PFSK-1 (cell line): ENCODE results near the gene PRM3.

Experiments
- FOXP2 ChIP-seq: optimal IDR thresholded peaks from 2 replicates; pipeline ENCODE3; 2011; ENCODE audit warnings: borderline replicate concordance, control low read depth, inconsistent platforms; ENCODE audit not compliant: insufficient read depth; ENCODE audit errors: extremely low read length, extremely low read depth
- POLR2AphosphoS5 ChIP-seq: IDR thresholded peaks from 2 replicates; pipeline ENCODE4 v1.6.1; 2012; ENCODE audit warnings: low read depth, mild to moderate bottlenecking, control low read depth, low read length, moderate library complexity
- REST ChIP-seq, 2 experiments: IDR thresholded peaks; 2 replicates each; pipeline versions ENCODE4 v1.6.1 to v1.8.0; 2011 to 2012; ENCODE audit warnings: low read depth in 2 of 2, low read length in 2 of 2, control low read depth in 1 of 2, inconsistent platforms in 1 of 2, mild to moderate bottlenecking in 1 of 2, moderate library complexity in 1 of 2; ENCODE audit not compliant: insufficient read depth in 1 of 2
- SIN3A ChIP-seq: IDR thresholded peaks from 2 replicates; pipeline ENCODE4 v1.6.1; 2012; ENCODE audit warnings: mild to moderate bottlenecking, low read length, moderate library complexity, borderline replicate concordance; ENCODE audit not compliant: insufficient read depth
- TAF1 ChIP-seq: IDR thresholded peaks from 2 replicates; pipeline ENCODE4 v1.6.1; 2012; ENCODE audit warnings: low read length, control low read depth, borderline replicate concordance; ENCODE audit not compliant: insufficient read depth

The PRM3 gene

GRCh38 chr16:11302977-11303376 lies 29.5 kb upstream of the PRM3 start:
- TF ChIP-seq TAF1 (no peak), SIN3A (no peak), REST (IDR thresholded peaks at IDR 0.05; ENCODE audit: insufficient read depth in 1 of 2, low read depth in 2 of 2, low read length in 2 of 2) (no peak), POLR2AphosphoS5 (no peak), FOXP2 (no peak)

GRCh38 chr16:11301645-11302501 lies 28.4 kb upstream of the PRM3 start:
- TF ChIP-seq REST (IDR thresholded peaks at IDR 0.05; ENCODE audit: insufficient read depth in 1 of 2, low read depth in 2 of 2, low read length in 2 of 2) (no peak), SIN3A (no peak), POLR2AphosphoS5 (no peak)

DNA sequence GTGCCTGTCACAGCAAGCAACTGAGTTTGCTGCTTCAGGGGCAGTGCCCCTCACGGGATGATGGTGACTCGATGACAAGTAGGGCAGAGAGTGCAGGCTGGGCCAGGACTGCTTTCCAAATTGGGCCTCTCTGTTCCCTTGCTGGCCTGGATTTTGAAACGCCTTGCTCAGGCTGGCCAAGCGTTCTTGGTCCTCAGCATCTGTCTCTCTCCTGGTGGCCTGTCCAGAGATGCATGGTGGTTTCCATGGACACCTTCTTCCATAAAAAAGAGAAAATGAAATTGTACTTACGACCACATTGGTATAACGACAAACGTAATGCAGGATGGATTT lies 27.1 kb upstream of the PRM3 start:
- TF ChIP-seq REST (IDR thresholded peaks at IDR 0.05; ENCODE audit: insufficient read depth in 1 of 2, low read depth in 2 of 2, low read length in 2 of 2) (no peak), POLR2AphosphoS5 (no peak), TAF1 (no peak), SIN3A (no peak), FOXP2 (no peak)

- TF ChIP-seq POLR2AphosphoS5 (no peak), REST (IDR thresholded peaks at IDR 0.05; ENCODE audit: insufficient read depth in 1 of 2, low read depth in 2 of 2, low read length in 2 of 2) (no peak), TAF1 (no peak), SIN3A (no peak), FOXP2 (no peak)
Measured at GRCh38 chr16:11299865-11300559, 26.6 kb upstream of the PRM3 start.
